ENCODE results near the gene APCDD1. TPM values are rescaled to one million over a fixed set of nuclear protein-coding genes. Genes with fewer than 3 reads are reported as not detected.
A peak's percentile ranks its signal among the peaks of the same experiment; 100 is the strongest.
"Not testable (repeated sequence)": the region's sequence is repeated elsewhere in the genome, so short reads cannot be mapped to it uniquely, and the experiment has no call there.

Gene APCDD1
- total RNA-seq, 1 donor from 2014 or later, result 0.91 TPM

GRCh38 chr18:10487154-10487553 lies 32.7 kb downstream of the APCDD1 start:
- no peak for DNase-seq (ENCODE audit: low read depth)

- DNase-seq (ENCODE audit: low read depth), result no peak
Measured at GRCh38 chr18:10488017-10488416, 33.6 kb downstream of the APCDD1 start.

GRCh38 chr18:10490401-10491165 lies 36.1 kb downstream of the APCDD1 start:
- peak; percentile 53 for DNase-seq (ENCODE audit: low read depth)

- DNase-seq (ENCODE audit: low read depth), result peak; percentile 31
Measured at GRCh38 chr18:10495936-10496335, 41.5 kb downstream of the APCDD1 start.

DNA sequence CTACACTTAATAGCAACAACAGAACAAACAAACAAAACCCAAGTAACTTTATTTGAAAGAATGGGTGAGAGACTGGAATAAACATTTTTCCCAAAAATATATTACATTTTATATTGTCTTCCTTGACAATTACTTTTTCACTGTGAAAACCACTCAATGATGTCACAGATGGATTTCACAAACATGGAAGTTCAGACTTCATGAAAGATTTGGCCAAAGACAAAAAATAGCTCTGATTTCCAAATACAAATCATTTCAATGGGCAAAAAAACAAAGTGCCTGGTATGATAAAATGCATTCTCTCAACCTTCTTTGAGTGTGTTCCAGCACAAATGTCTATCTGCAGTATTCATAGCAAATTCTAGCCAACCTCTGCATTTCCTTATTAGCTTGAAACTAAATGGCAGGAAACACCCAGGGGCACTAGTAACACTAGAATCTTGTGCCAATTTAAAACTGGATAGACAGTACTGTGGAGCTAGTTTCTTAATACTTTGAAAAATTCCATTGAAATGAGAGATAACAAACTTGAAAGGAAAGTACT lies 42.8 kb downstream of the APCDD1 start:
- DNase-seq (ENCODE audit: low read depth), result no peak

GRCh38 chr18:10499230-10499629 lies 44.8 kb downstream of the APCDD1 start:
- DNase-seq (ENCODE audit: low read depth), result no peak

DNA sequence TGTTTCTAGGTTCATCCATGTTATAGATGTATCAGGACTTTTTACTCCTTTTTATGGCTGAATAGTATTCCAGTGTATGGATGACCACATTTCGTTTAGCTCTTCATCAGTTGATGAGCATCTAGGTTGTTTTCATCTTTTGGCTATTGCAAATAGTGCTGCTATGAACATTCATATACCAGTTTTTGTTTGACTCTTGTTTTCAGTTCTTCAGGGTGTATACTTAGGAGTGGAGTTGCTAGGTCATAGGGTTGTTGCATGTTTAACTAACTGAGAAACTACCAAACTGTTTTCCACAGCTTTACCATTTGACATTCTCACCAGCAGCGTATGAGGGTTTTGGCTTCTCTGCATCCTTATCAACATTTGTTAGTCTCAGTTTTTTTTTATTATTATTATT lies 45.6 kb downstream of the APCDD1 start:
- no peak for DNase-seq (ENCODE audit: low read depth)

DNA sequence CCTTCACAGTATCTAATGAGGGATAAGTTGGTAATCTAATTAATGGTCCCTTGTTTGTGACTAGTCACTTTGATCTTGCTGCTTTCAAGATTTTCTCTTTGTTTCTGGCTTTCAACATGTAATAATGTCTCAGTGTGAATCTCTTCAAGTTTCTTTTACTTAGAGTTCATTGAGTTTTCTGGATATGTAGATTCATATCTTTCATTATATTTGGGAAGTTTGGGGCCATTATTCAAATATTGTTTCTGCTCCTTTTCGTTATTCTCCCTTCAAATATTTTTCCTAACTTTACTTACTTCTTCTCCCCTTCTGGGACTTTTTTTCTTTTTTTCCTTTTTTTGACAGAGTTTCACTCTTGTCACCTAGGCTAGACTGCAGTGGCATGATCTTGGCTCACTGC lies 50.3 kb downstream of the APCDD1 start:
- no peak for DNase-seq (ENCODE audit: low read depth)

DNA sequence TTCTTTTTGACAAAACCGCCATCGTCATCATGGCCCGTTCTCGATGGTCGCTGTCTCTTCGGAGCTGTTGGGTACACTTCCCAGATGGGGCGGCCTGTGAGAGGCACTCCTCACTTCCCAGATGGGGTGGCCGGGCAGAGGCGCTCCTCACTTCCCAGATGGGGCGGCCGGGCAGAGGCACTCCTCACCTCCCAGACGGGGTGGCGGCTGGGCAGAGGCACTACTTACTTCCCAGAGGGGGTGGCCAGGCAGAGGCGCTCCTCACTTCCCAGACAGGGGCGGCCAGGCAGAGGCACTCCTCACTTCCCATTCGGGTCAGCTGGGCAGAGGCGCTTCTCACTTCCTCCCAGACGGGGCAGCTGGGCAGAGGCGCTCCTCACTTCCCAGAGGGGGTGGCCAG lies 51.5 kb downstream of the APCDD1 start:
- not testable (repeated sequence) for DNase-seq (ENCODE audit: low read depth)

GRCh38 chr18:10508591-10508990 lies 54.2 kb downstream of the APCDD1 start:
- DNase-seq (ENCODE audit: low read depth), result no peak

DNA sequence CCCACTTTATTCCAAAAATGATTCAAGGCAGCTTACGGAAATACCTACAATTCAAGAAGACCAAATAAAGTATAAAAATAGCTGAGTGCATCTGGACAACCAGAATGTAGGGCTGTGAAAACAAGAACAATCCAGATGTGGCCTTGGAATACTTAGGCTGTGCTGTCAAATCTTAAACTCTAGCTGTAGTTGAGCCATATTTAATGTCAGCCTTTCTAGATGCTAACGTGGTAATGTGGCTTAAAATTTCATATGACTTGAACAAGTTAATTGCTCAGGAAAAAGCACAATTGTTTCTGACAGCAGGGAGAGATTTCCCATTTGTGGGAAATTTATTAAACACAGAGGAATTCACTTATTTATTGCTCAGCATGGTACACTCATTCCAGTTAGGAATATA lies 56.8 kb downstream of the APCDD1 start:
- no peak for DNase-seq (ENCODE audit: low read depth)

- DNase-seq (ENCODE audit: low read depth), result no peak
Measured at GRCh38 chr18:10514082-10514481, 59.6 kb downstream of the APCDD1 start.

- DNase-seq (ENCODE audit: low read depth), result no peak
Measured at GRCh38 chr18:10514601-10515000, 60.2 kb downstream of the APCDD1 start.

DNA sequence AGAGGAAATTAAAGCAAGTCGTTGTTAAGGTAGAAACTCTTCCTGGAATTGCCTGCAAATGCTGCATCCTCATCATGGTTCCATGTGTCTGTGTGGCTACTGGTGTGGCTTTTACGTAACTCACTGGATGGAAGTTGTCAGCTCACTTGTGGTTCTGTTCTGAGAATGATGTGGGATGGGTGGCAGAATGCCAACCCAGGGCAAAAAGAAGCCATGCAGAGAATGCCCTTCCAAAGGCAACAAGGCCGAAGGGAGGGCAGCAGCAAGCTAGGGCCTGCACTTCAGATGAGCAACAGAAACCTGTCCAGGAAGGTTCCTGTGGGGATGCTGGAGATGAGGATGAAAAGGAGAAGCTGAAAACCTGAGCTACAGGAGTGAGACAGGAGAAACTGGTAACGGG lies 61.0 kb downstream of the APCDD1 start:
- DNase-seq (ENCODE audit: low read depth), result peak; percentile 44

GRCh38 chr18:10516078-10516477 lies 61.6 kb downstream of the APCDD1 start:
- no peak for DNase-seq (ENCODE audit: low read depth)

- DNase-seq (ENCODE audit: low read depth), result peak; percentile 70
Measured at GRCh38 chr18:10518595-10519255, 64.3 kb downstream of the APCDD1 start.

DNA sequence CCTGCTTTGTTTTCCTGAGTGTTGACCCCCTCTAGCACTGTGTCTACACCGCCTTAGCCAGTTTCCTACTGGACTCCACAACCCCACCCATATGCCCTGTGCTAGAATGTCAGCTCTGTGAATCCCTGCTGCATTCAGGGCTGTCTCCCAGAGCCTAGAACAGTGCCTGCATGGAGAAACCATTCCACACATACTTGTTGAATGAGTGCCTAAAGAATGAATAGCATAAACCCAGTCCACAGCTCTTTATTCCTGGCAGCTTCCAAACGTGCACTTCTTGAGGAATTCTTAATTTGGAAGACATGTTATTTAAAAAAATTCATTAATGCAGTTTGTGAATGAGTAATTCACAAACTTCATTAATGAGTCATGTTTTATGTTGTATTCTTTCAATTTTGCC lies 64.9 kb downstream of the APCDD1 start:
- no peak for DNase-seq (ENCODE audit: low read depth)

GRCh38 chr18:10519999-10520935 lies 65.8 kb downstream of the APCDD1 start:
- peak; percentile 90 for DNase-seq (ENCODE audit: low read depth)

- DNase-seq (ENCODE audit: low read depth), result no peak
Measured at GRCh38 chr18:10521566-10521965, 67.1 kb downstream of the APCDD1 start.

- no peak for DNase-seq (ENCODE audit: low read depth)
Measured at GRCh38 chr18:10522574-10522973, 68.1 kb downstream of the APCDD1 start.

DNA sequence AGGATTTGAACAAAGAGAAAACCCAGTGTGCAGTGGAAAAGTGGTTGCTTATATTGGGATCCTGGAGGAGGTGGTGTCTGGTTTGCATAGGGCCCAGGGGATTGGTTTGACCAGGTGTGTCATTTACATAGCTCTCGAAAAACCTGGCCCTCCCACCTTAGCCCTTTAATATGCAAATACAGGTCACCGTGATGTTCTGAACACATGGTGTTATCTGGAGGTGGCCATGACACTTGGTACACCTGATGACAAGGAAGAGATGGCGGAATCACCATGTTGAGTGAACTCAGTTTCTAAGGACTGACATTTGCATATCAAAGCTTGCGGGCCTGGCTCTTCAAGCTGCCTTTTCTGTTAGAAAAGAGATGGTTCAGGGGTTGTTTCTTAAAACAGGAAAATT lies 69.1 kb downstream of the APCDD1 start:
- no peak for DNase-seq (ENCODE audit: low read depth)
